Measurements from ENCODE around the gene TMEM134.
A peak's percentile ranks its signal among the peaks of the same experiment; 100 is the strongest.

Gene TMEM134

DNA sequence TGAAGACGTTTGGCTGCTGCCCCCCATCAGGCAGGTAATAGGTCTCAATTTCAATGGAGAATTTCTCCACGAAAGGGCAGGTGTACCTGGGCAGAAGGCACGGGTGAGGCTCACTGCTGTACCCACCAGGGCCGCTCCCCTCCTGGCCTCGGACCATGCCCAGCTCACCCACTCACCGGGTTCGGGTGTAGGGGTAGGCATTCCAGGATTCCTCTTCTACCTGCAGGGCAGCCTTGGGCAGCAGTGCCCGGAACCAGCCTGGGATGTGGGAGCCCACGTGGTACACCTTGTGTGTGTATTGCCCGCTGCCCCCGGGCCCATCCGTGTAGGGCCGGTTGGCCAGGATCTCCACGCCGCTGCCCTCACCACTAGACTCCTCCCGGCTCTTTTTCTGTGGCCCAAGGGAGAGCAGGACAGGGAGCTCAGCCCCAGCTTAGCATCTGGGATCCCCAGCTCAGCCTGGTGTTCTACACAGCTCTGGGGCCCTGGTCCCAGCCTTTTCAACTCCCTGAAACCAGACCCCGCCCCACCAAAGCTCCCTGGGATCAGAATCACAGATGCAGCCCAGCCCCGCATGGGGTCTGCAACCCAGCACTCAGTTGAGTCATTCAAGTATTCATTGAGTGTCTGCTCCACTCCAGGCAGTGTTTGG, 33.4 kb upstream of the TMEM134 start:
- peak overlapping the region; percentile 91 to 100 (median 99); a peak in 21 of 22 replicates for H3K4me2 ChIP-seq
- no peak for TF ChIP-seq Cebpa-rat (IDR thresholded peaks at IDR 0.05)
- H4K20me1 ChIP-seq = peaks cover 27 to 85% (median 45%) of the 10 kb centered on the region in 11 experiments; a peak in 21 of 22 replicates
- H3K9me3 ChIP-seq (replicated peaks in 1 of 11) = peaks cover 0 to 7% (median 0%) of the 10 kb centered on the region in 11 experiments; a peak in 1 of 22 replicates
- no peak overlapping the region for H3K27ac ChIP-seq
- peak overlapping the region in 7 of 11 experiments; percentile 6 to 88 (median 33); a peak in 5 of 22 replicates for H3K9ac ChIP-seq
- H3K27me3 ChIP-seq = peaks cover 0 to 13% (median 9%) of the 10 kb centered on the region in 11 experiments; a peak in 9 of 22 replicates
- H3K36me3 ChIP-seq = peaks cover 27 to 61% (median 46%) of the 10 kb centered on the region in 11 experiments
- no peak overlapping the region; a peak in 1 of 20 replicates for H3K4me3 ChIP-seq
- peaks cover 59 to 67% (median 63%) of the 10 kb centered on the region in 10 experiments for H3K4me1 ChIP-seq

DNA sequence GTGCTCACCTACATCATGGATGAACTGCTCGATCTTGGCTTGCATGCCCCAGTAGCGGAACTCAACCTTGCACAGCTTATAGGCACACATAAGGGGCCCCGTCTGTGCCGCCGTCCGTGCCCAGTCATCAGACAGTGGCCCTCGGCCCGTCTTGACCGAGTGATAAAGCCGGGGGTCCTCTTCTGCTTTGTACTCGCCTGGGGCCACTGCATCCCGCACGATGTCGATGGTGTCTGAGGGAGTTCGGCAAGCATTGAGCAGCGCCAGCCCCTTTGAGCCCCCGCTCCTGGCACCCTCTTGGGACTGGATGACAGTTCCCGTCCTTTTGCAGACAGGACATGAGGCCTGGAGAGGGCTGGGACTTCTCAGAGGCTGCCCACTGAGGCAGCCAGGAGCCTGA, 32.8 kb upstream of the TMEM134 start:
- Histone ChIP-seq H3K4me1 (peaks cover 53 to 65% (median 58%) of the 10 kb centered on the region in 10 experiments), H3K36me3 (peaks cover 27 to 66% (median 52%) of the 10 kb centered on the region in 11 experiments), H3K4me2 (peak overlapping the region in 6 of 11 experiments; percentile 56 to 100 (median 97); a peak in 12 of 22 replicates), H4K20me1 (peaks cover 25 to 85% (median 40%) of the 10 kb centered on the region in 11 experiments; a peak in 21 of 22 replicates), H3K9me3 (replicated peaks in 1 of 11) (peaks cover 0 to 7% (median 0%) of the 10 kb centered on the region in 11 experiments; a peak in 1 of 22 replicates), H3K27ac (peak overlapping the region in 1 of 11 experiments; percentile 53; a peak in 1 of 22 replicates), H3K27me3 (peaks cover 0 to 13% (median 9%) of the 10 kb centered on the region in 11 experiments; a peak in 9 of 22 replicates), H3K4me3 (peak overlapping the region in 1 of 10 experiments; percentile 52; a peak in 1 of 20 replicates), H3K9ac (peak overlapping the region in 3 of 11 experiments; percentile 33 to 37 (median 37); a peak in 4 of 22 replicates)
- no peak for TF ChIP-seq Cebpa-rat (IDR thresholded peaks at IDR 0.05)

DNA sequence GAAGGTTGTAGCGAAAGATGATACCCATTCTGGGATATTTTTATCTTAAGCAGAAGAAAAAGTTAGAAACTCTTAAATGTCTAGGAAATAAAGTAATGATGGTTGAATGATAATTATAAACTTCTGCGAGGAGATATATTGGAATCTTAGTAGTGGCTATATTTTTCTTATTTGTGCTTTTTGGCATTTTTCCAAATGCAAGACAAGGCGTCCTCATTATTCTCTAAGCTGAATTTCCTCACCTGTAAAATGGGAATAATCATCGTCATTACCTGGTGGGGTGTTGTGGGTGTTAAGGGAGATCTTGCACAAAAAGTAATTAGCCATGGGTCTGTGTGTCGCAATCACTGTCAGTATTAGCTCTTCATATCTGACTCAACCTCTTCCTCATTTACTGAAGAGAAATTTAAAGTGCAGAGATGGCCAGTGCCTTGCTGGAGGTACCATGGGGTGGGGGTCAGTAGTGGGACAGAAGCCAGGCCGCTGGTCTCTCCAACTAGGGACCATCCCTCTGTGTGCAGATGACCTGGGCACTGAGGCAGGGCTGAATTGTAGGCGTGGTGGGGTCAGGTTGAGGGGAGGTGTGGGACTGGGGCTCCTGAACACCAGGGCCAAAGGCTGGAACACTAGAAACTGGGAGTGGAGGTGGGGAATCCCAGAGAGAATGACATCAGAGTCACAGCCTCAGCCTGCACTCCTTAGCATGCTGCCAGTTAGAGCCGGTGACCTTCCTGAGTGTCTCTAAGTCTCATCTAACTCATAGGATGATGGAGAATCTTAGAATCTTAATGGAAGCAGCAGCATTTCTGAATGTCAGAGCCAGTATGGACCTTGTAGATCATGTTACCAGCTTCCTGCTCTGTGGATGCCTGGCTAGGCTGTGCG, 32.0 kb upstream of the TMEM134 start:
- Histone ChIP-seq H3K27me3 (peaks cover 0 to 13% (median 9%) of the 10 kb centered on the region in 11 experiments; a peak in 9 of 22 replicates), H4K20me1 (peaks cover 25 to 87% (median 36%) of the 10 kb centered on the region in 11 experiments; a peak in 21 of 22 replicates), H3K4me2 (peak overlapping the region; percentile 28 to 100 (median 66); a peak in 18 of 22 replicates), H3K9me3 (replicated peaks in 1 of 11) (peaks cover 0 to 7% (median 0%) of the 10 kb centered on the region in 11 experiments; a peak in 1 of 22 replicates), H3K27ac (peak overlapping the region in 3 of 11 experiments; percentile 23 to 53 (median 53); a peak in 4 of 22 replicates), H3K36me3 (peaks cover 30 to 73% (median 60%) of the 10 kb centered on the region in 11 experiments), H3K4me3 (peak overlapping the region in 2 of 10 experiments; percentile 9 to 52; a peak in 3 of 20 replicates), H3K9ac (peak overlapping the region in 4 of 11 experiments; percentile 18 to 37 (median 35); a peak in 5 of 22 replicates), H3K4me1 (peaks cover 45 to 60% (median 50%) of the 10 kb centered on the region in 10 experiments)
- TF ChIP-seq Cebpa-rat (IDR thresholded peaks at IDR 0.05) = peak; percentile 62 to 97 (median 82); a peak in 19 of 22 replicates

DNA sequence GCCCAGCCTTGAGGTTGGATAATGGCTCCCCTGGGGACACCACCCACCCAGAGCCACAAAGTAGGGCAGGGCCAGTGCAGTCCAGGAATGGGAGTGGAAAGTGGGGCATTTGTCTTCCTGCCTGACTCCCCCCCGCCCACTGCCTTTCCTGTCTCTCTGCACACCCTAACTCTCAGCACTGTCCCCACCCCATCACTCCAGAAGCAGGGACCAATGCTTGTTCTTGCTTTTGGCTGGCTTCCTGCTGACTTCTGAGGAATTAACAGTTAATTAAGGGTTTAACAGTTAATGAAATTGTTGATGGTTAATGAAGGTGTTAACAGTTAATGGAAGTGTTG, 31.4 kb upstream of the TMEM134 start:
- Histone ChIP-seq H3K4me1 (peaks cover 39 to 55% (median 45%) of the 10 kb centered on the region in 10 experiments), H3K27ac (peak overlapping the region in 2 of 11 experiments; percentile 26 to 53; a peak in 2 of 22 replicates), H3K36me3 (peaks cover 36 to 80% (median 66%) of the 10 kb centered on the region in 11 experiments), H3K4me2 (peak overlapping the region; percentile 28 to 100 (median 66); a peak in 19 of 22 replicates), H3K9ac (no peak overlapping the region), H3K4me3 (no peak overlapping the region), H3K9me3 (replicated peaks in 1 of 11) (peaks cover 0 to 7% (median 0%) of the 10 kb centered on the region in 11 experiments; a peak in 1 of 22 replicates), H4K20me1 (peaks cover 25 to 89% (median 32%) of the 10 kb centered on the region in 11 experiments; a peak in 21 of 22 replicates), H3K27me3 (peaks cover 0 to 13% (median 9%) of the 10 kb centered on the region in 11 experiments; a peak in 9 of 22 replicates)
- TF ChIP-seq Cebpa-rat (IDR thresholded peaks at IDR 0.05) = no peak

DNA sequence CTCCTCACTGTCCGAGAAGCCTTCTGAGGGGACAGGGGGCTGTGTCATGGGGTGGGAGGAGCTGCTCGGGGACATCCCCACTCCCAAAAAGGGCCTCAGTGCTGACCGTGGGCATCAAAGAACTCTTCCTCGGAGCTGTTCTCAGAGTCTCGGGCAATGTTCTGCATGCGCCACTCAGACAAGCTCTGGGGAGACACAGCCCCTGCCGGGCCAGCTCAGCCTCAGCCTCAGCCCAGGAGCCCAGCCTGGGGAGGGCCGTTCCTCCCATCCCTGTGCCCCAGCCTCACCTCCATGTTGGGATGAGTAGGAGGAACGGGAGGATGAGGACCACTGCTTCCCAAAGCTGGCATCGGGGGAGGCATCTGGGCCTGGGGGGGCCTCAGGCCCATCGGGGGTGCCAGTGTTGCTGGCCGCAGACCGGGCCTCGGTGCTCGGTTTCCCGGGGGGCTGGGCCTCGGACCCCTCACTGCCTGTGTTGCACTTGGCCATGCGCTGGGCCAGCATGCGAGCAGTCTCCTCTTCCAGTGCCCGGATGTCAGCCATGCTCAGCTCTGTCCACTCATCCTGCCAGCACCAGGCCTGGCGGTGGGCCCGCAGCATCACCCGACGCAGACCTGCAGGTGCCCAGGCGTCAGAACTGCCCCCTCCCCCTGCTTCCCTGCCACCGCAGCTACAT, 30.9 kb upstream of the TMEM134 start:
- peaks cover 36 to 53% (median 42%) of the 10 kb centered on the region in 10 experiments for H3K4me1 ChIP-seq
- peaks cover 41 to 85% (median 71%) of the 10 kb centered on the region in 11 experiments for H3K36me3 ChIP-seq
- no peak for TF ChIP-seq Cebpa-rat (IDR thresholded peaks at IDR 0.05)
- peaks cover 25 to 91% (median 32%) of the 10 kb centered on the region in 11 experiments; a peak in 21 of 22 replicates for H4K20me1 ChIP-seq
- H3K4me2 ChIP-seq = peak overlapping the region; percentile 28 to 100 (median 66); a peak in 19 of 22 replicates
- H3K27ac ChIP-seq = peak overlapping the region in 1 of 11 experiments; percentile 26; a peak in 2 of 22 replicates
- H3K9ac ChIP-seq = no peak overlapping the region
- peaks cover 0 to 7% (median 0%) of the 10 kb centered on the region in 11 experiments; a peak in 1 of 22 replicates for H3K9me3 ChIP-seq (replicated peaks in 1 of 11)
- peaks cover 0 to 13% (median 9%) of the 10 kb centered on the region in 11 experiments; a peak in 9 of 22 replicates for H3K27me3 ChIP-seq
- H3K4me3 ChIP-seq = no peak overlapping the region

DNA sequence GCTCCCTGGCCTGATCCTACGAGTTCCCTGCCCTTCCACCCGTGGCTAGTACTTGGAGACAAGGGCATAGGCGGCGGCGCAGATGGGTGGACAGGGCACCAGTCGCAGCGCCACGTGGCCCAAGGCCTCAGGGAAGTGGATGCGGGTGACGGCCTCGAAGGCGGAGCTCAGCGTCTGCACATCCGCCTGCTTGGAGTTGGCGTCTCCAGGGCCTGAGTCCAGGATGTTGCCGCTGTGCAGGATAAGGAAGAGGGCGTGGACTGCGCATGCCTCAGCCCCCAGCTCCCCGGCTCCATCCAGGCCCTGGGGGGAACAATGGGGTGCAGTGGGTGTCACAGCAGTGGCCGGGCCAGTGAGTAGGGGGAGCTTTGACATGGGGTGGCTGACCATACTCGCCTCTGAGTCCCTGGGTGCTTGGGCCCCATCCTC, 29.5 kb upstream of the TMEM134 start:
- no peak overlapping the region for H3K4me3 ChIP-seq
- H3K36me3 ChIP-seq = peaks cover 47 to 96% (median 79%) of the 10 kb centered on the region in 11 experiments
- peaks cover 30 to 48% (median 36%) of the 10 kb centered on the region in 10 experiments for H3K4me1 ChIP-seq
- no peak overlapping the region for H3K9ac ChIP-seq
- H3K4me2 ChIP-seq = no peak overlapping the region
- TF ChIP-seq Cebpa-rat (IDR thresholded peaks at IDR 0.05) = no peak
- H3K9me3 ChIP-seq (replicated peaks in 1 of 11) = peaks cover 0 to 7% (median 0%) of the 10 kb centered on the region in 11 experiments; a peak in 1 of 22 replicates
- no peak overlapping the region for H3K27ac ChIP-seq
- H3K27me3 ChIP-seq = peaks cover 0 to 7% (median 4%) of the 10 kb centered on the region in 11 experiments; a peak in 9 of 22 replicates
- peaks cover 16 to 88% (median 22%) of the 10 kb centered on the region in 11 experiments; a peak in 21 of 22 replicates for H4K20me1 ChIP-seq

DNA sequence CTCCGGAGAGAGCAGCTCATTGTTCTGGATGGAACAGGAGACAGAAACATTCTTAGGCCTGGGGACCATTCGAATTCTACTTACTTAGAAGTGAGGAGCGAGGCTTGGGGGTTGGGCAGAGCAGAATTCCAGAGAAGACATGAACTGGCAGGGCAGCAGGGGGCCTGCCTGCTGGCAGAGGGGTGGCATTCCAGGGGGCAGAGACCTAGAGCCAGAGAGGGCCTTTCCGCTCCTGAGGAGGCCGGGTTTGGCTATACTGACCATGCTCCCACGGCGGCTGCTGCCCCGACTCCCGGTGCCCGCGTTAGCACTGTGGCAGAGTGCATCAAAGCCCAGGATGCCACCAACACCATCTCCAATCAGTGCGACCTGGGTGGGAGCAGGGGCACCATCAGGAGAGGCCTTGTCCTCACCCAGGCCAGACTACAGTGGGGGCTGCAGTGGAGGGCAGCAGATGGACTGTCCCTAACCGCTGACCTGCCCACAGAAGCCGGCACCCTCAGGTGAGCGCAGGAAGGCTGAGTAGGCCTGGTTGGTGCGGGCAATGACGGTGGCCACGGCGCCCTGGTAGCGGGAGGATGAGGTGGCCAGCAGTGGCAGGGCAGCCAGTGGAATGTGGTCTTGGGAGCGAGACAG, 28.7 kb upstream of the TMEM134 start:
- peaks cover 0 to 7% (median 0%) of the 10 kb centered on the region in 11 experiments; a peak in 1 of 22 replicates for H3K9me3 ChIP-seq (replicated peaks in 1 of 11)
- H4K20me1 ChIP-seq = peaks cover 8 to 86% (median 18%) of the 10 kb centered on the region in 11 experiments; a peak in 19 of 22 replicates
- H3K4me1 ChIP-seq = peaks cover 22 to 40% (median 28%) of the 10 kb centered on the region in 10 experiments
- no peak for TF ChIP-seq Cebpa-rat (IDR thresholded peaks at IDR 0.05)
- no peak overlapping the region for H3K4me2 ChIP-seq
- peak overlapping the region in 3 of 11 experiments; percentile 13 to 32 (median 20); a peak in 1 of 22 replicates for H3K9ac ChIP-seq
- no peaks in the 10 kb centered on the region for H3K27me3 ChIP-seq
- no peak overlapping the region for H3K4me3 ChIP-seq
- H3K36me3 ChIP-seq = peaks cover 53 to 96% (median 86%) of the 10 kb centered on the region in 11 experiments
- no peak overlapping the region for H3K27ac ChIP-seq

Measured in BLaER1 treated with 17β-estradiol and CSF1 and Interleukin-3, amounts not matched to agents 10 nM and 100 nM (cell line).